ENCODE results near the gene FLOT2. TPM values are rescaled to one million over a fixed set of nuclear protein-coding genes. Genes with fewer than 3 reads are reported as not detected.

The FLOT2 gene
- total and polyA plus RNA-seq, 2 of the 8 experiments (the other 6 are each of a cell fraction or from before 2014, with no cell fraction given): 116 to 189 TPM

DNA sequence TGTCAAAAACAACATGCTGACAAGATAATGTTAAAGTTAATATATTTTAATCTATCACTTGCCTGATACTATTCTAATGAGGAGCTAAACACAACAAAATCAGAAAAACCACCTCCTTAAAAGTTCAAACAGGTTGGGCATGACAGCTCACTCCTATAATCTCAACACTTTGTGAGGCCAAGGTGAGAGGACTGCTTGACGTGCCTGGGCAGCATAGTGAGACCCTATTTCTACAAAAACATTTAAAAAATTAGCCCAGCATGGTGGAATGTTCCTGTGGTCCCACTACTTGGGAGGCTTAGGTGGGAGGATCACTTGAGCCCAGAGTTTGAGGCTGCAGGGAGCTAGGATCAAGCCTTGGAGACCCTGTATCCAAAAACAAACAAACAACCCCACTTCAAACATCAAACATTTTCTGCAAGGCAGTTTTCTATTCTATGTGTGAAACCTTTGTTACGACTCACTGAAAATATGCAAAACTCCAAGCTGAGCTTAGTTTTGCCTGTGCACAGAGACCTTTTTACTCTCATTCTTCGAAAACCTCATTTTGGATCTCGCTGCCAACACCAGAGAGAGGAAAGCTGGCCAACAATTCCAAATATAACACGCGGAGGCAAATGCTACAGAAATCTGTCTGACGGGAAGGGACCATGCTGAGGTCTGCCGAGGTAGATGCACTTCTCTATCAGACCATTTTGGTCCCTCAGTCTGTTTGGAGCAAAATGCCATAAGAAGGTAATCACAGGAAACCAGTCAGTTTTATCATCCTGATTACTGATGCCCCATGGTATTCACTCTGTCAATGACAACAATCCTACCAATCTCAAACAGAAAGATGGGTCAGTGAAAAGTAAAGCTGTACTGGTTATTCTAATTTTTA, 47.6 kb upstream of the FLOT2 start:
- H2BK5ac ChIP-seq (ENCODE audit: low read depth, low read length): no peak overlapping the region
- peaks cover 6% of the 10 kb centered on the region for H3K79me1 ChIP-seq (ENCODE audit: low read depth, low read length)
- H3K4me2 ChIP-seq (ENCODE audit: insufficient read depth in 1 of 2, low read depth in 2 of 2, low read length in 2 of 2): no peak overlapping the region
- H3K9me3 ChIP-seq (ENCODE audit: insufficient read depth in 2 of 2, low read depth in 1 of 2, low read length in 1 of 2): no peaks in the 10 kb centered on the region
- POLR2A ChIA-PET (ENCODE audit: partially characterized antibody): interaction anchor here (0.9 to 6.3 kb wide), 7 partner anchors 10 to 220 kb away, joined by 3 to 73 read pairs (median 4); no protein-coding TSS in a partner anchor
- H3K23ac ChIP-seq (ENCODE audit: insufficient read length): no peak overlapping the region
- no peak overlapping the region for H4K8ac ChIP-seq (ENCODE audit: extremely low read depth, insufficient read depth, low read length)
- H4K20me1 ChIP-seq (replicated peaks in 1 of 2; ENCODE audit: control insufficient read depth in 1 of 2, insufficient read depth in 2 of 2, low read length in 2 of 2): peaks cover 15% of the 10 kb centered on the region in 2 experiments
- peaks cover 71 to 100% of the 10 kb centered on the region in 2 experiments for H3K79me2 ChIP-seq (ENCODE audit: control insufficient read depth in 1 of 2, insufficient read depth in 2 of 2, low read length in 2 of 2)
- CTCF ChIA-PET (ENCODE audit: partially characterized antibody): interaction anchor here (0.6 to 1.3 kb wide), 6 partner anchors 8 to 1776 kb away, joined by 3 to 6 read pairs (median 3); no protein-coding TSS in a partner anchor
- H2AFZ ChIP-seq (ENCODE audit: low read length): no peak overlapping the region
- H4K91ac ChIP-seq (replicated peaks; ENCODE audit: insufficient read length, low read length): no peak overlapping the region
- no peak for FAIRE-seq
- H3K4me1 ChIP-seq (replicated peaks in 1 of 4; ENCODE audit: control insufficient read depth in 3 of 4, insufficient read depth in 4 of 4, low read length in 3 of 4): peaks cover 2 to 11% (median 7%) of the 10 kb centered on the region in 4 experiments; a peak in 5 of 7 replicates
- H2BK120ac ChIP-seq (replicated peaks; ENCODE audit: low read depth, low read length): no peak overlapping the region
- H4K5ac ChIP-seq (ENCODE audit: insufficient read length, low read depth, low read length): no peak overlapping the region
- no peak overlapping the region for H2BK20ac ChIP-seq (ENCODE audit: low read length)
- no peak overlapping the region for H2AK5ac ChIP-seq (ENCODE audit: low read depth, low read length)
- TF ChIP-seq KDM1A (IDR thresholded peaks at IDR 0.05; ENCODE audit: borderline replicate concordance, low read length): 0 out of 2 replicates have a peak, but pooled peaks have one; percentile 14
- no peak for TF ChIP-seq TCF12 (IDR thresholded peaks at IDR 0.05; ENCODE audit: low read depth, low read length)
- no peak overlapping the region for H3K27ac ChIP-seq (ENCODE audit: low read depth, low read length)
- 95% methylated on average over 8 of the region's 8 CpGs; no CpG with 5 or more reads in 1 of the 2 experiments for WGBS, 2 experiments (ENCODE audit: extremely low coverage in 1 of 2, insufficient coverage in 1 of 2, insufficient read length in 1 of 2, insufficient replicate concordance in 2 of 2, low coverage in 1 of 2, low lambda C conversion rate in 2 of 2, missing lambda C conversion rate in 1 of 2)
- H2BK15ac ChIP-seq (ENCODE audit: low read length): no peak overlapping the region
- peaks cover 0 to 29% (median 4%) of the 10 kb centered on the region in 4 experiments; a peak in 4 of 8 replicates for H3K36me3 ChIP-seq (ENCODE audit: control insufficient read depth in 2 of 4, insufficient read depth in 4 of 4, low read length in 3 of 4)
- no peak overlapping the region for H2BK12ac ChIP-seq (ENCODE audit: low read depth, low read length)
- no peak overlapping the region for H3K56ac ChIP-seq (replicated peaks; ENCODE audit: insufficient read length, low read depth, low read length)
- H3K9ac ChIP-seq (replicated peaks in 1 of 4; ENCODE audit: extremely low read depth in 1 of 4, low read depth in 3 of 4, low read length in 3 of 4): no peak overlapping the region
- H3K27me3 ChIP-seq (replicated peaks in 1 of 4; ENCODE audit: control insufficient read depth in 3 of 4, extremely low read depth in 1 of 4, insufficient read depth in 3 of 4, low read length in 3 of 4): no peaks in the 10 kb centered on the region
- no peak overlapping the region for H3K4ac ChIP-seq (replicated peaks; ENCODE audit: insufficient read length, low read depth, low read length)
- H3K4me3 ChIP-seq (ENCODE audit: extremely low read depth in 1 of 4, insufficient read depth in 2 of 4, low read depth in 3 of 4, low read length in 4 of 4): no peak overlapping the region
- H3K18ac ChIP-seq (ENCODE audit: extremely low read depth, low read length): no peak overlapping the region
- no peak overlapping the region for H3K14ac ChIP-seq (ENCODE audit: insufficient read length)
- H3K23me2 ChIP-seq (ENCODE audit: low read depth, low read length): no peaks in the 10 kb centered on the region; the same call in 1 of the 2 replicates
- no peak for DNase-seq (ENCODE audit: low read depth in 1 of 2, low spot score in 2 of 2)

Measured in H1 (cell line).